IMR-90 (cell line): ENCODE measurements around the gene STAG1. TPM values are rescaled to one million over a fixed set of nuclear protein-coding genes. Genes with fewer than 3 reads are reported as not detected.

Source experiments
- ATAC-seq: fragments of 200-7000 bp; cut with Tn5 transposase; 2 replicates; pipeline ENCODE4 v1.9.1; 2020; ENCODE audit warnings: low read depth, mild to moderate bottlenecking, moderate library complexity
- BruUV-seq: library from RNA; stranded (reverse); fragments of 400-500 nt; replicated peaks from 2 replicates; lab custom pipeline; 2021; lab: Mats Ljungman, UMichigan
- CTCF ChIA-PET: fragments of 300-600 bp; formaldehyde crosslinking; extraction: SDS; loops from one replicate; lab custom pipeline; 2021; ENCODE audit warnings: antibody characterized with exemption; lab: Yijun Ruan, JAX
- POLR2A ChIA-PET: fragments of 300-600 bp; sonication (Branson Sonifier 250); formaldehyde crosslinking; loops from one replicate; lab custom pipeline; 2022; ENCODE audit warnings: antibody characterized with exemption; ENCODE audit not compliant: unreplicated experiment; lab: Charles Lee
- DNase-seq: peaks from one replicate; pipeline ENCODE4 v3.0.0; 2013
- H2AFZ ChIP-seq: replicated peaks from 2 replicates; pipeline ENCODE3; 2013; ENCODE audit warnings: low read length, mild to moderate bottlenecking; ENCODE audit not compliant: poor library complexity
- H2AK5ac ChIP-seq: 2 replicates; pipeline ENCODE4 v1.6.1; 2013; ENCODE audit warnings: low read depth, low read length, inconsistent platforms
- H2AK9ac ChIP-seq: replicated peaks from 2 replicates; pipeline ENCODE3; 2013; ENCODE audit warnings: mild to moderate bottlenecking, low read depth, low read length, moderate library complexity; ENCODE audit not compliant: poor library complexity
- H2BK120ac ChIP-seq: 2 replicates; pipeline ENCODE4 v1.6.1; 2013; ENCODE audit warnings: low read depth, low read length, inconsistent platforms
- H2BK15ac ChIP-seq: 3 replicates; pipeline ENCODE4 v1.6.1; 2013; ENCODE audit warnings: low read depth, low read length, inconsistent platforms
- H2BK20ac ChIP-seq: 2 replicates; pipeline ENCODE4 v1.6.1; 2013; ENCODE audit warnings: low read depth, mild to moderate bottlenecking, inconsistent platforms, low read length, moderate library complexity
- H2BK5ac ChIP-seq: 2 replicates; pipeline ENCODE4 v1.6.1; 2013; ENCODE audit warnings: mild to moderate bottlenecking, low read depth, low read length, inconsistent platforms; ENCODE audit not compliant: poor library complexity, severe bottlenecking
- H3K14ac ChIP-seq: replicated peaks from 2 replicates; pipeline ENCODE4 v1.6.1; 2013; ENCODE audit warnings: low read depth, low read length, inconsistent platforms
- H3K18ac ChIP-seq: 2 replicates; pipeline ENCODE4 v1.6.1; 2013; ENCODE audit warnings: low read depth, low read length, control low read depth
- H3K23ac ChIP-seq: 2 replicates; pipeline ENCODE4 v1.6.1; 2013; ENCODE audit warnings: low read depth, low read length, inconsistent platforms
- H3K27ac ChIP-seq: 2 replicates; pipeline ENCODE4 v1.5.1; 2013; ENCODE audit warnings: mild to moderate bottlenecking, control low read depth, low read length; ENCODE audit not compliant: insufficient read depth
- H3K27me3 ChIP-seq: 2 replicates; pipeline ENCODE4 v1.6.1; 2013; ENCODE audit warnings: low read length; ENCODE audit not compliant: control insufficient read depth, insufficient read depth
- H3K36me3 ChIP-seq: 2 replicates; pipeline ENCODE4 v1.6.1; 2013; ENCODE audit warnings: low read length, mixed read lengths; ENCODE audit not compliant: control insufficient read depth, insufficient read depth
- H3K4ac ChIP-seq: 2 replicates; pipeline ENCODE4 v1.6.1; 2013; ENCODE audit warnings: low read depth, low read length, inconsistent platforms
- H3K4me1 ChIP-seq: 2 replicates; pipeline ENCODE4 v1.6.1; 2013; ENCODE audit warnings: low read length, mixed read lengths; ENCODE audit not compliant: control insufficient read depth, insufficient read depth
- H3K4me2 ChIP-seq: 2 replicates; pipeline ENCODE4 v1.6.1; 2013; ENCODE audit warnings: low read depth, mild to moderate bottlenecking, control low read depth, low read length, moderate library complexity
- H3K4me3 ChIP-seq: 2 replicates; pipeline ENCODE4 v1.5.1; 2013; ENCODE audit warnings: low read depth, mild to moderate bottlenecking, control low read depth, low read length, moderate library complexity; ENCODE audit not compliant: insufficient read depth
- H3K56ac ChIP-seq: 2 replicates; pipeline ENCODE4 v1.6.1; 2013; ENCODE audit warnings: low read length, inconsistent platforms; ENCODE audit not compliant: insufficient read depth; ENCODE audit errors: extremely low read depth
- H3K79me1 ChIP-seq, 2 experiments: 2 replicates each; pipeline ENCODE4 v1.6.1; 2013; ENCODE audit warnings: low read length in 2 of 2, inconsistent platforms in 1 of 2, low read depth in 1 of 2
- H3K9ac ChIP-seq: 2 replicates; pipeline ENCODE4 v1.6.1; 2013; ENCODE audit warnings: low read depth, low read length, control low read depth
- H3K9me1 ChIP-seq: 2 replicates; pipeline ENCODE4 v1.6.1; 2013; ENCODE audit warnings: low read length, inconsistent platforms; ENCODE audit not compliant: insufficient read depth
- H3K9me3 ChIP-seq: 2 replicates; pipeline ENCODE4 v1.6.1; 2013; ENCODE audit warnings: low read length; ENCODE audit not compliant: control insufficient read depth, insufficient read depth
- H4K20me1 ChIP-seq: 2 replicates; pipeline ENCODE4 v1.6.1; 2013; ENCODE audit warnings: low read length, inconsistent platforms; ENCODE audit not compliant: insufficient read depth
- H4K5ac ChIP-seq: 2 replicates; pipeline ENCODE4 v1.6.1; 2013; ENCODE audit warnings: mild to moderate bottlenecking, low read depth, low read length, control low read depth
- H4K8ac ChIP-seq, 2 experiments: 2 replicates each; pipeline ENCODE4 v1.6.1; 2013; ENCODE audit warnings: low read depth in 2 of 2, low read length in 2 of 2, control low read depth in 1 of 2, inconsistent platforms in 1 of 2
- H4K91ac ChIP-seq: 2 replicates; pipeline ENCODE4 v1.6.1; 2013; ENCODE audit warnings: low read depth, low read length, inconsistent platforms; ENCODE audit not compliant: insufficient read depth
- CHD1 ChIP-seq: IDR thresholded peaks from 2 replicates; pipeline ENCODE4 v1.6.1; 2012; ENCODE audit warnings: low read depth, low read length, improper control_type of control experiment
- MAZ ChIP-seq: IDR thresholded peaks from 2 replicates; pipeline ENCODE4 v1.6.1; 2012; ENCODE audit warnings: low read depth, mild to moderate bottlenecking, low read length, improper control_type of control experiment, moderate library complexity, borderline replicate concordance
- NFE2L2 ChIP-seq: fragments of 150-350 bp; IDR thresholded peaks from 2 replicates; pipeline ENCODE4 v1.6.1; 2016; ENCODE audit warnings: low read depth, mild to moderate bottlenecking, low read length
- SMC3 ChIP-seq: fragments of 150-350 bp; IDR thresholded peaks from 2 replicates; pipeline ENCODE4 v1.6.1; 2016; ENCODE audit warnings: low read depth, mild to moderate bottlenecking, antibody characterized with exemption, low read length, moderate library complexity
- WGBS, 2 experiments: methylation state at CpG; one replicate each; pipeline versions ENCODE4 v1.1.5 to v1.1.7; 2013; ENCODE audit warnings: missing lambda C conversion rate in 2 of 2; ENCODE audit not compliant: insufficient read length in 1 of 2; ENCODE audit errors: extremely low coverage in 2 of 2; 5-methylcytosine and 5-hydroxymethylcytosine counted together
- dilution Hi-C: fragments of 300-500 bp; cut with HindIII; formaldehyde crosslinking; loops from one replicate; pipeline ENCODE4 v1.14.3; 2018; ENCODE audit warnings: low sequenced_read_pairs; ENCODE audit not compliant: unreplicated experiment
- in situ Hi-C: fragments of 300-500 bp; cut with MboI; formaldehyde crosslinking; loops from 3 replicates; pipeline ENCODE4 v1.14.3; 2019; ENCODE audit warnings: low sequenced_read_pairs, inconsistent platforms, mixed read lengths
- intact Hi-C: fragments of 100-400 bp; cut with micrococcal nuclease; formaldehyde crosslinking; loops from 2 replicates; pipeline ENCODE4 v1.10.0; 2022
- polyA plus RNA-seq, 3 experiments: library from polyadenylated mRNA; depleted of rRNA; stranded (reverse); fragments of >200 nt; gene quantifications; 2 replicates each; pipeline ENCODE4 v1.2.3, GENCODE V29; 2012; ENCODE audit warnings: low replicate concordance in 1 of 3
- total RNA-seq: library from RNA; depleted of rRNA; stranded (reverse); fragments of >200 nt; gene quantifications from 2 replicates; pipeline ENCODE4 v1.2.3, GENCODE V29; 2012

Gene STAG1
- total and polyA plus RNA-seq, 2 of the 4 experiments (the other 2 are of a cell fraction): 9.6 to 32.3 TPM

- dilution Hi-C loops (no loop called here), intact Hi-C loops (no loop called here), in situ Hi-C loops (no loop called here)
- no peak overlapping the region for H2BK15ac ChIP-seq
- no peak overlapping the region for H3K56ac ChIP-seq
- H3K36me3 ChIP-seq: no peaks in the 10 kb centered on the region
- peaks cover 3% of the 10 kb centered on the region for H3K9me1 ChIP-seq
- no peak overlapping the region for H2BK120ac ChIP-seq
- no peak overlapping the region for H3K4ac ChIP-seq
- no peak overlapping the region for H3K18ac ChIP-seq
- peaks cover 3% of the 10 kb centered on the region for H4K20me1 ChIP-seq
- ATAC-seq: no peak
- H3K4me1 ChIP-seq: peaks cover 2% of the 10 kb centered on the region; the same call in 1 of the 2 replicates
- CTCF ChIA-PET: interaction anchor here (0.6 to 0.9 kb wide), 2 partner anchors 8 to 9 kb away, joined by 3 to 8 read pairs; no protein-coding TSS in a partner anchor
- no peaks in the 10 kb centered on the region for H3K27me3 ChIP-seq
- peaks cover 10 to 70% of the 10 kb centered on the region in 2 experiments for H3K79me1 ChIP-seq
- H3K9ac ChIP-seq: no peak overlapping the region
- H4K91ac ChIP-seq: no peak overlapping the region
- no peak overlapping the region for H2BK20ac ChIP-seq
- no CpG with 5 or more reads among the region's 1 CpG for WGBS, 2 experiments
- no peak overlapping the region for H3K4me3 ChIP-seq
- no peak overlapping the region for H4K5ac ChIP-seq
- no peak overlapping the region for H3K23ac ChIP-seq
- no peak overlapping the region for H2AK5ac ChIP-seq
- H3K9me3 ChIP-seq: no peaks in the 10 kb centered on the region
- no peak for TF ChIP-seq CHD1
- TF ChIP-seq MAZ: no peak
- TF ChIP-seq NFE2L2: no peak
- no peak for TF ChIP-seq SMC3
- DNase-seq: peak; percentile 16
- POLR2A ChIA-PET: no interaction called here
- no peak overlapping the region for H2AK9ac ChIP-seq
- H2BK5ac ChIP-seq: no peak overlapping the region
- H3K4me2 ChIP-seq: no peak overlapping the region
- H2AFZ ChIP-seq: no peak overlapping the region
- H3K14ac ChIP-seq: no peak overlapping the region
- no peak overlapping the region for H4K8ac ChIP-seq
- no peak overlapping the region for H3K27ac ChIP-seq
- no TSS peak for BruUV-seq
Measured at GRCh38 chr3:136664771-136665170, 87.4 kb downstream of the STAG1 start.
